PC-3 (cell line): ENCODE measurements around the gene LCP1.

Experiments used
- CTCF ChIP-seq: fragments of 300-600 bp; sonication (generic); conservative IDR thresholded peaks from 2 replicates; pipeline ENCODE4 v1.5.1; 2017; ENCODE audit warnings: antibody characterized with exemption, low read depth, mild to moderate bottlenecking, low read length
- EZH2 ChIP-seq: fragments of 300-600 bp; sonication (generic); IDR thresholded peaks from one replicate; pipeline ENCODE4 v1.6.1; 2017; ENCODE audit warnings: antibody characterized with exemption, mild to moderate bottlenecking, low read length; ENCODE audit not compliant: unreplicated experiment
- EZH2phosphoT487 ChIP-seq: fragments of 300-600 bp; sonication (generic); IDR thresholded peaks from 2 replicates; pipeline ENCODE4 v1.6.1; 2018; ENCODE audit warnings: mild to moderate bottlenecking, antibody characterized with exemption, low read length, borderline replicate concordance

DNA sequence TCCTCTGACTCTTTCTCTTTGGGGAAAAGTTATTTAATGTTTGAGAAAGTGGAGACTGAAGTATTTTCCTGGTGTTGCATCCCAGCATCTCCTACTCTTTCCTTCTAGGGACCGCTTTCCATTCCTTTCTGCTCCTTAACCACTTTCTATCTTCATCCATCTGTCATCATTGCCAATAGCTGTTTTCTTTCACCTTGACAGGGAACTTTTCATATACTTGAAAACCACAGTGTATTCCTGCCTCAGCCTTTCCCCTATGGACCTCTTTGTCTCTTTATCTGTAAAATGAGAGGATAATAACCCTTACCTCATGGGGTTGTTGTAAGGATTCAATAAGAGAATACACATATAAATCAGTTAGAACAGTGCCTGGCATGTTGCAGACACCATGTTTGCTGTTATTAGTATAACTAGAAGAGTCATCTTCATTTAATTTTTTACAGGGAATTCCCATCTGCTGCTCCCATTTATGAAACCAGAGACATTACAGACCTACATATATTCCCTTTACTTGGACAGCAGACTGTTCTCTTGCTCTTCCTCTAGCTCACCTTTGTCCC, 31.8 kb downstream of the LCP1 start:
- no peak for TF ChIP-seq CTCF
- TF ChIP-seq EZH2, result no peak
- TF ChIP-seq EZH2phosphoT487, result no peak
